ENCODE measurements around the gene RTCB. TPM values are rescaled to one million over a fixed set of nuclear protein-coding genes. Genes with fewer than 3 reads are reported as not detected.

RTCB gene
- total RNA-seq, result 107 and 165 TPM in 2 replicates

DNA sequence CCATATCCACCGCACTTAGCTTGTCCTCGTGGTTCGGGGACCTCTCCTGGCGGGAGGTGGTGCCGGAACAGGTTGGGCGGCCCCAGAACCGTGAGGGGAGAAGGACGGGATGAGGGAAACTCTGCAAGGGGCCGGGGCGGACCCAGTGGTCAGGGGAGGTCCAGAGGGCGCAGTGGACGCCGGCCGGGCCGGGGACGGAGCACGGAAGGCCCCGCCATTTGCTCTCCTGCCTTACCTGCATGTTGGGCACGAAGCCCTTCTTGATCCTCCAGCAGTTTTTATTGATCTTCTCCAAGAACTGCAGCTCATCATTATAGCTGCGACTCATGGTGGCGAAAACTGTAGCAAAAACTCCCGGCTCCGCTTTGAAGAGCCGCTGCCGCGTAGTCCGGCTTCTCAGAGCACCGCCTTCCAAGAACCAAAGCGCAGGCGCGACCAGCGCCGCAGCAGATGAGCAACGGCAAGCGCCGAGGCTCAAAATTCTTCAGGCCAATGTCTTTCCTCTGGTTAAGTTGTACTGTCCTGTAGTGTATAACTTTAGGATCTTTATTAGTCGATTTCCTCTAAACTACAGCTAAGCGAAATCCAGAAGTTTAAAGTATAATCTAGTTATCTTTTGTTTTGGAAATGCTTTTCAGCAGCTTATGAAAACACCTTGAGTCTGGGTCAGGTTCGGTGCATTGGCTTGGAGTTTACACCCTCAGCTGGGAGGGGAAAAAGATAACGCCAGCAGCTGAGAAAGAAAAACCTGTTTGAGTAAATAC is at the start of gene RTCB:
TSS of gene RTCB (minus strand) at position 419 of the 764 bp plus-strand sequence. CDS start at position 328, 91 bp downstream.
- no peak for FAIRE-seq

GRCh38 chr22:32457031-32457430 is 45.0 kb upstream of the RTCB start:
- Histone ChIP-seq H3K27me3 (ENCODE audit: control insufficient read depth, insufficient read depth, low read length) (no peaks in the 10 kb centered on the region), H3K36me3 (ENCODE audit: control insufficient read depth, insufficient read depth, low read length) (no peaks in the 10 kb centered on the region), H3K4me3 (ENCODE audit: low read depth, low read length) (no peak overlapping the region)
- TF ChIP-seq, protein P1, sequence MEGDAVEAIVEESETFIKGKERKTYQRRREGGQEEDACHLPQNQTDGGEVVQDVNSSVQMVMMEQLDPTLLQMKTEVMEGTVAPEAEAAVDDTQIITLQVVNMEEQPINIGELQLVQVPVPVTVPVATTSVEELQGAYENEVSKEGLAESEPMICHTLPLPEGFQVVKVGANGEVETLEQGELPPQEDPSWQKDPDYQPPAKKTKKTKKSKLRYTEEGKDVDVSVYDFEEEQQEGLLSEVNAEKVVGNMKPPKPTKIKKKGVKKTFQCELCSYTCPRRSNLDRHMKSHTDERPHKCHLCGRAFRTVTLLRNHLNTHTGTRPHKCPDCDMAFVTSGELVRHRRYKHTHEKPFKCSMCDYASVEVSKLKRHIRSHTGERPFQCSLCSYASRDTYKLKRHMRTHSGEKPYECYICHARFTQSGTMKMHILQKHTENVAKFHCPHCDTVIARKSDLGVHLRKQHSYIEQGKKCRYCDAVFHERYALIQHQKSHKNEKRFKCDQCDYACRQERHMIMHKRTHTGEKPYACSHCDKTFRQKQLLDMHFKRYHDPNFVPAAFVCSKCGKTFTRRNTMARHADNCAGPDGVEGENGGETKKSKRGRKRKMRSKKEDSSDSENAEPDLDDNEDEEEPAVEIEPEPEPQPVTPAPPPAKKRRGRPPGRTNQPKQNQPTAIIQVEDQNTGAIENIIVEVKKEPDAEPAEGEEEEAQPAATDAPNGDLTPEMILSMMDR (IDR thresholded peaks at IDR 0.05; ENCODE audit: insufficient read depth, low read length, severe bottlenecking), result no peak
- DNase-seq (ENCODE audit: low read depth) (no peak), FAIRE-seq (no peak)

More for the DNA sequence above, at the start of gene RTCB:
- DNase-seq (ENCODE audit: low read depth), result peak; percentile 87
- TF ChIP-seq, protein P1 (IDR thresholded peaks at IDR 0.05; ENCODE audit: insufficient read depth, low read length, severe bottlenecking), result no peak
- H3K4me3 ChIP-seq (ENCODE audit: low read depth, low read length), result peak within 1 kb of the TSS; percentile 68
- H3K36me3 ChIP-seq (ENCODE audit: control insufficient read depth, insufficient read depth, low read length), result peaks cover 10% of the 10 kb centered on the region
- H3K27me3 ChIP-seq (ENCODE audit: control insufficient read depth, insufficient read depth, low read length), result no peaks in the 10 kb centered on the region

GRCh38 chr22:32448980-32449379 is 36.9 kb upstream of the RTCB start:
- TF ChIP-seq, protein P1 (IDR thresholded peaks at IDR 0.05; ENCODE audit: insufficient read depth, low read length, severe bottlenecking), result no peak
- peak; percentile 78 for DNase-seq (ENCODE audit: low read depth)
- no peaks in the 10 kb centered on the region for H3K36me3 ChIP-seq (ENCODE audit: control insufficient read depth, insufficient read depth, low read length)
- no peaks in the 10 kb centered on the region for H3K27me3 ChIP-seq (ENCODE audit: control insufficient read depth, insufficient read depth, low read length)
- no peak for FAIRE-seq
- H3K4me3 ChIP-seq (ENCODE audit: low read depth, low read length), result no peak overlapping the region

GRCh38 chr22:32446321-32446720 is 34.3 kb upstream of the RTCB start:
- FAIRE-seq (peak; percentile 36), DNase-seq (ENCODE audit: low read depth) (peak; percentile 47)

GRCh38 chr22:32444068-32444467 is 32.0 kb upstream of the RTCB start:
- H3K27me3 ChIP-seq (ENCODE audit: control insufficient read depth, insufficient read depth, low read length), result peaks cover 2% of the 10 kb centered on the region
- H3K4me3 ChIP-seq (ENCODE audit: low read depth, low read length), result no peak overlapping the region
- DNase-seq (ENCODE audit: low read depth), result peak; percentile 31
- no peaks in the 10 kb centered on the region for H3K36me3 ChIP-seq (ENCODE audit: control insufficient read depth, insufficient read depth, low read length)
- TF ChIP-seq, protein P1 (IDR thresholded peaks at IDR 0.05; ENCODE audit: insufficient read depth, low read length, severe bottlenecking), result peak; percentile 58
- no peak for FAIRE-seq

More at GRCh38 chr22:32446321-32446720, 34.3 kb upstream of the RTCB start:
- TF ChIP-seq, protein P1 (IDR thresholded peaks at IDR 0.05; ENCODE audit: insufficient read depth, low read length, severe bottlenecking), result no peak
- Histone ChIP-seq H3K36me3 (ENCODE audit: control insufficient read depth, insufficient read depth, low read length) (no peaks in the 10 kb centered on the region), H3K27me3 (ENCODE audit: control insufficient read depth, insufficient read depth, low read length) (peaks cover 2% of the 10 kb centered on the region), H3K4me3 (ENCODE audit: low read depth, low read length) (no peak overlapping the region)

Measured in bronchial epithelial cell (primary cell).